Heart left ventricle (tissue), 13 donors: ENCODE results near the gene XPO6.

ENCODE experiments used
- POLR2A ChIP-seq, 2 donors: fragments of 450-650 bp; IDR thresholded peaks; one replicate each; pipeline ENCODE4 v1.6.1; 2017; ENCODE audit warnings: antibody characterized with exemption in 2 of 2, mild to moderate bottlenecking in 2 of 2, moderate library complexity in 2 of 2
- TF ChIP-seq, protein P1 (sequence below), 12 donors: fragments of 200-600 bp; sonication (generic) in 4 of 12; IDR thresholded peaks; one replicate each; pipeline versions ENCODE4 v1.5.0 to v1.8.0; 2018 to 2022; ENCODE audit warnings: antibody characterized with exemption in 12 of 12, mild to moderate bottlenecking in 5 of 12
- donor health status: ischemic (EF 13 %, LVEDD 7.1; RV severe dilation, severe dysfunction).
- donor health status: DM: no; HTN: yes; CAD: no.
- donor health status: DM: no; HTN: no; CAD: no.
- donor health status: ischemic (EF 25% LVEDD 6.9; RV normal size, moderate dysfunction).
- donor health status: ischemic (EF 25% LVEDD 5.7; RV mildly dilated, moderate dysfunction).
- donor health status: ischemic (EF 35%, LVEDD 5.7; RV mildly dilated, moderate dysfunction).
- donor health status: nonischemic (EF 11% LVEDD 7.7; RV severe dilation, severe dysfunction).
- donor health status: DM: yes; HTN: yes; CAD: no.
- donor health status: PGD.
- donor health status: ischemic (EF 29% LVEDD 5.4; RV normal size, mild dysfunction).
- donor health status: nonischemic (EF 23%, LVEDD 6.1; RV moderate dilation, normal function).

DNA sequence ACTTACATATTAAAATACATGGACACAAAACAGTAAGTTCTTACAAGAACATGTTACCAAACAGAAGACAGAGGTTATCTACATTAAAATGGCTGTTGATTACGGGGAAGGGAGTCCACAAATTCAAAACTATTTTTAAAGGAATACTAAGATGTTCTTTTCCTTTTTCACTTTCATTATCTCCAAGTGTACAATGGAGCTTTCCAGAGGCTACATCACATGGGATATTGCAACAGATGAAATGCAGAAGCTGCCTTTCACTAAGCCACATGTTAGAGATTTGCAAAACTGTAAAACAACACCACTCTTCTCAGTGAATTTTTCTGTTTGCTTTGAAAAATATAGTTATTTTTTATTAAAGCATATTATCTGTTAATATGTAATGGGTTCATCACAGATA lies 53.6 kb downstream of the XPO6 start:
- TF ChIP-seq, protein P1, sequence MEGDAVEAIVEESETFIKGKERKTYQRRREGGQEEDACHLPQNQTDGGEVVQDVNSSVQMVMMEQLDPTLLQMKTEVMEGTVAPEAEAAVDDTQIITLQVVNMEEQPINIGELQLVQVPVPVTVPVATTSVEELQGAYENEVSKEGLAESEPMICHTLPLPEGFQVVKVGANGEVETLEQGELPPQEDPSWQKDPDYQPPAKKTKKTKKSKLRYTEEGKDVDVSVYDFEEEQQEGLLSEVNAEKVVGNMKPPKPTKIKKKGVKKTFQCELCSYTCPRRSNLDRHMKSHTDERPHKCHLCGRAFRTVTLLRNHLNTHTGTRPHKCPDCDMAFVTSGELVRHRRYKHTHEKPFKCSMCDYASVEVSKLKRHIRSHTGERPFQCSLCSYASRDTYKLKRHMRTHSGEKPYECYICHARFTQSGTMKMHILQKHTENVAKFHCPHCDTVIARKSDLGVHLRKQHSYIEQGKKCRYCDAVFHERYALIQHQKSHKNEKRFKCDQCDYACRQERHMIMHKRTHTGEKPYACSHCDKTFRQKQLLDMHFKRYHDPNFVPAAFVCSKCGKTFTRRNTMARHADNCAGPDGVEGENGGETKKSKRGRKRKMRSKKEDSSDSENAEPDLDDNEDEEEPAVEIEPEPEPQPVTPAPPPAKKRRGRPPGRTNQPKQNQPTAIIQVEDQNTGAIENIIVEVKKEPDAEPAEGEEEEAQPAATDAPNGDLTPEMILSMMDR (IDR thresholded peaks at IDR 0.05), result no peak
- TF ChIP-seq POLR2A (IDR thresholded peaks at IDR 0.05), result no peak
